ENCODE measurements around the gene CYP4F2.
"Not testable (repeated sequence)": the region's sequence is repeated elsewhere in the genome, so short reads cannot be mapped to it uniquely, and the experiment has no call there.

Gene CYP4F2

DNA sequence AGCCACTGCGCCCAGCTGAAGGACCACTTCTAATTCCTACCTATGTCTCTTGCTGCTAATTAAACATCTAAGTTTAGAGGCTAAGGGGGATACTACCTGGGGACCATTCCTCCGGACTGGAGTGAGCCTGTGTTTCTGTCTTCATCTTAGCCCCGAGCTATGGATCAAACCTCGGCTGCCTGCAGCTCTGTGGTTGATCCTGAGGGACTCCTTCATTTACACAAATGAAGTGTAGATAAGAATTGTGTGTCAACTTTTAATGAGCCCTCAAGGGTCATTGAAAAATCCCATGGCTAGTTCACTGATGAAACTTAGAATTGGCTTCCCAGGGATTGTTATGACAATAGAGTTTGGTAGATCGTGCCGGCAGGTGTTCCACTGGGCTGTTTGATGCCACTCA, 51.0 kb downstream of the CYP4F2 start:
- Mint-ChIP-seq H3K27ac (no peak overlapping the region), H3K9me3 (no peaks in the 10 kb centered on the region), H3K36me3 (ENCODE audit: low read depth) (no peaks in the 10 kb centered on the region), H3K4me1 (peaks cover 17% of the 10 kb centered on the region), H3K27me3 (no peaks in the 10 kb centered on the region), H3K4me3 (no peak overlapping the region)
- ATAC-seq (no peak), DNase-seq (no peak)

DNA sequence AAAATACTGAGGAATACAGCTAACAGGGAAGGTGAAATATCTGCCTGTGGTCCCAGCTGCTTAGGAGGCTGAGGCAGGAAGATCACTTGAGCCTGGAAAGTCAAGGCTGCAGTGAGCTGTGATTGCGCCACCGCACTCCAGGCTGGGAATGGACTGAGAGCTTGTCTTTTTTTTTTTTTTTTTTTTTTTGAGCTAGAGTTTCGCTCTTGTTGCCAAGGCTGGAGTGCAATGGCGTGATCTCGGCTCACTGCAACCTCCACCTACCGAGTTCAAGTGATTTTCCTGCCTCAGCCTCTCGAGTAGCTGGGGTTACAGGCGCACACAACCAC, 54.0 kb downstream of the CYP4F2 start:
- Mint-ChIP-seq H3K4me1 (peaks cover 20% of the 10 kb centered on the region), H3K27ac (peak overlapping the region; percentile 17)
- not testable (repeated sequence) for ATAC-seq; H3K27me3 Mint-ChIP-seq; H3K9me3 Mint-ChIP-seq; H3K36me3 Mint-ChIP-seq (ENCODE audit: low read depth); H3K4me3 Mint-ChIP-seq; DNase-seq

GRCh38 chr19:15843203-15843893, 54.5 kb downstream of the CYP4F2 start:
- no peak for ATAC-seq
- peak overlapping the region; percentile 17 for H3K27ac Mint-ChIP-seq
- peaks cover 22% of the 10 kb centered on the region for H3K4me1 Mint-ChIP-seq
- H3K9me3 Mint-ChIP-seq: no peaks in the 10 kb centered on the region
- DNase-seq: no peak
- H3K27me3 Mint-ChIP-seq: no peaks in the 10 kb centered on the region
- no peak overlapping the region for H3K4me3 Mint-ChIP-seq
- H3K36me3 Mint-ChIP-seq (ENCODE audit: low read depth): no peaks in the 10 kb centered on the region

DNA sequence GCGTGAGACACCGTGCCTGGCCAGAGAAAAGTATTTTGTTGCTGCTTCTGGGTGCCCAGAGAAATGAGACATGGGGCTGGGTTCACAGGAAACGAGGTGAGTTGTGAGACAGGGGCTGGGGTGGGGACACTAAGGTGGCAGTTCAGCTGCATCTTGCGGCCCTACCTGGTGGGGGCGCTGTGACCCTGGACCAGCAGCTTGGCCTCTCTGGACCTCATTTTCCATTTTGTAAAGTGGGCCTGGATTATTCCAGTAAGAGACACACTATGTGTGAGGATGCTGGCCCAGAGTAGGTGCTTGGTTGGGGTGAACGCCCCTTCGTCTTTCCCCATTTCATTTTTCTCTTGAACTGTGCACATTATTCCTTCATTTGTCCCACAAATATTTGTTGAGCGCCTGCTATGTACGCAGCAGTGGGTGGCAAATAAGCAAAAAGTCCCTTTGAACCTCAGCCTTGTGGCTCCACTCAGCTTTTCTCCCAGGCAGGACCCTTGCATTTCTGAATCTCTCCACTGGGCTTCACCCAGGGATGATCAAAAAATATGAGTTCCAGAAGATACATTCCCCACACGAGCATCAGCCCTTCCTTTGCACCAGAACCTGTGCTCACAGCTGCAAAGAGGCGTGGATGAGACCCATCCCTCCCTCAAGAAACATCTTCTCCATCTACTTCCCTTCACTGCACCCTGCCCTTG, 55.9 kb downstream of the CYP4F2 start:
- Mint-ChIP-seq H3K36me3 (ENCODE audit: low read depth) (no peaks in the 10 kb centered on the region), H3K4me3 (no peak overlapping the region)
- DNase-seq: peak; percentile 17

DNA sequence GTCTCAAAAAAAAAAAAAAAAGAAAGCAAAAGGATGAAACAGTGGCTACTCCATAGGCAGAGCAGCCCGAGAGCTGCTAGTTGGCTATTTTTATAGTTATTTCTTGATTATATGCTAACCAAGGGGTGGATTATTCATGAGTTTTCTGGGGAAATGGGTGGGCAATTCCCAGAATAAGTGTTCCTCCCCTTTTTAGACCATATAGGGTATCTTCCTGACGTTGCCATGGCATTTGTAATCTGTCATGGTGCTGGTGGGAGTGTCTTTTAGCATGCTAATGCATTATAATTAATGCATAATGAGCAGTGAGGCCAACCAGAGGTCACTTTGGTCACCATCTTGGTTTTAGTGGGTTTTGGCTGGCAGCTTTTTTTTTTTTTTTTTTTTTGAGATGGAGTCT, 57.0 kb downstream of the CYP4F2 start:
- Mint-ChIP-seq H3K4me3 (no peak overlapping the region), H3K36me3 (ENCODE audit: low read depth) (no peaks in the 10 kb centered on the region), H3K27me3 (no peaks in the 10 kb centered on the region), H3K27ac (no peak overlapping the region), H3K9me3 (no peaks in the 10 kb centered on the region), H3K4me1 (peaks cover 35% of the 10 kb centered on the region)
- DNase-seq (no peak), ATAC-seq (no peak)

More for the DNA sequence above, 55.9 kb downstream of the CYP4F2 start:
- H3K9me3 Mint-ChIP-seq: no peaks in the 10 kb centered on the region
- no peaks in the 10 kb centered on the region for H3K27me3 Mint-ChIP-seq
- no peak for ATAC-seq
- peaks cover 29% of the 10 kb centered on the region for H3K4me1 Mint-ChIP-seq
- H3K27ac Mint-ChIP-seq: no peak overlapping the region

DNA sequence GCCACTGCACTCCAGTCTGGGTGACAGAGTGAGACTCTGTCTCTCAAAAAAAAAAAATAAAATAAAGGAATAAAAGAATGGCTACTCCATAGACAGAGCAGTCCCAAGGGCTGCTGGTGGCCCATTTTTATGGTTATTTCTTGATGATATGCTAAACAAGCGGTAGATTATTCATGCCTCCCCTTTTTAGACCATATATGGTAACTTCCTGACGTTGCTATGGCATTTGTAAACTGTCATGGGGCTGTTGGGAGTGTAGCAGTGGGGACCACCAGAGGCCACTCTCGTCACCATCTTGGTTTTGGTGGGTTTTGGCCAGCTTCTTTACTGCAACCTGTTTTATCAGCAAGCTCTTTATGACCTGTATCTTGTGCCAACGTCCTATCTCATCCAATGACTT, 58.0 kb downstream of the CYP4F2 start:
- not testable (repeated sequence) for DNase-seq; H3K27me3 Mint-ChIP-seq; H3K36me3 Mint-ChIP-seq (ENCODE audit: low read depth); H3K4me3 Mint-ChIP-seq; H3K27ac Mint-ChIP-seq; ATAC-seq; H3K9me3 Mint-ChIP-seq
- peaks cover 40% of the 10 kb centered on the region for H3K4me1 Mint-ChIP-seq

DNA sequence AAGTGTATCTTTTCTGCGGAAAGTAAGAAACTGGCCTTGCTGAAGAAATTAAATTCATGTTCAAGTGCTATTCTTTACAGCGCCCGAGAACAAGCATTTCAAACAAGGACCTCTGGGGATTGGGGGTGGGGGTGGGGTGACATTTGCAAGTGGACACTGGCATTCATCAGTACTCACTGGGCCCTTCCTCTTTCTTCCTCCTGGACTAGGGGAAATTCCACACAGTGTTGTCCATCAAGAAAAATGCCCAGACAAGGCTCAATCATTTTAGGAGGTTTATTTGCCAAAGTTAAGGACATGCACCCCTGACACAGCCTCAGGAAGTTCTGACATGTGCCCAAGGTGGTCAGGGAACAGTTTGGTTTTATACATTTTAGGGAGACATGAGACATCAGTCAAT, 59.5 kb downstream of the CYP4F2 start:
- no peak overlapping the region for H3K27ac Mint-ChIP-seq
- H3K27me3 Mint-ChIP-seq: no peaks in the 10 kb centered on the region
- peaks cover 29% of the 10 kb centered on the region for H3K4me1 Mint-ChIP-seq
- no peak overlapping the region for H3K4me3 Mint-ChIP-seq
- DNase-seq (no peak), ATAC-seq (no peak)
- H3K36me3 Mint-ChIP-seq (ENCODE audit: low read depth): no peaks in the 10 kb centered on the region
- H3K9me3 Mint-ChIP-seq: no peaks in the 10 kb centered on the region

GRCh38 chr19:15837221-15837731, 60.6 kb downstream of the CYP4F2 start:
- Mint-ChIP-seq H3K27me3 (no peaks in the 10 kb centered on the region), H3K27ac (peak overlapping the region; percentile 98), H3K4me1 (peaks cover 24% of the 10 kb centered on the region), H3K9me3 (no peaks in the 10 kb centered on the region), H3K36me3 (ENCODE audit: low read depth) (no peaks in the 10 kb centered on the region), H3K4me3 (peak overlapping the region; percentile 93)
- ATAC-seq (no peak), DNase-seq (no peak)

DNA sequence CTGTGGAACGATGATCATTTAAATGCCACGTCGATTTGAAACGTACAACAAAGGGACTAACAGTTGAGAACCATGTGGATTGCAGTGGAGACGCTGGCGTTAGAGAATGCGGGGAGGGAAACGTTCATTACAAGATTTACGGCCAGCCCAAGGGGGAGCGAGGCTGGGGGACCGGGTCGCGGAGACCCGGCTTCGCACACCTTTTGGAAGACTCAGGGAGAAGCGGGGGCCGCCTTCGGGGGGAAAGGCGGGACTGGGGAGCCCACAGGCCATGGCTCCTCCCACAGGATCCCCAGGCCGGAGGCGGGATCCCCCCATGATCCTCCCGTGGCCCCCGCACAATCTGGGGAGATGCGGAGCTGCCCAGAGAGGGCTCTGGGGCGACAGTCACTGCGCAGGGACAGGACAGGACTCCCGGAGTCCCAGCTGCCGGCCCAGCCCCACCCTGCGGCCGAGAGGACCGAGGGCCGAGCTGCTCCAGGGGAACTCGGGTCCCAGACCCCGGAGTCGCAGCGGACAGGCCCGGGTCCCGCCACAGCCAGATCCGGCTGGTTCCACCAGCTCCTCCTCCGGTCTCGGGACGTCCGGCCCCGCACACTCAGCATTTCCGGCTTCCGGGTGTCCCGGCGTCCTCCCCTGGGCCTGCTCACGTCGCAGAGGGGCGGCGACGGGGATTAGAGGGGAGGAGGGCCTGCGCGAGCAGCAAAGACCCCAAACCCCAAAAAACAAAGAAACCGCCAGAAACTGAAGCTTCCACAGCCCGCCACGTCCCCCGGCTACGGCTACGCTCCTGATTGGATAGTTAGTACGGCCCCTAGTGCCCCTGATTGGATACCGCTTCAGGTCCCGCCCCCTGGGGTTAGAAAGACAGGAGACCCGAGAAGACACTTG, 61.3 kb downstream of the CYP4F2 start:
- H3K27ac Mint-ChIP-seq: peak overlapping the region; percentile 98
- H3K4me3 Mint-ChIP-seq: peak overlapping the region; percentile 93
- ATAC-seq (peak; percentile 97), DNase-seq (peak; percentile 94)
- no peaks in the 10 kb centered on the region for H3K9me3 Mint-ChIP-seq
- peaks cover 24% of the 10 kb centered on the region for H3K4me1 Mint-ChIP-seq
- no peaks in the 10 kb centered on the region for H3K27me3 Mint-ChIP-seq
- no peaks in the 10 kb centered on the region for H3K36me3 Mint-ChIP-seq (ENCODE audit: low read depth)

DNA sequence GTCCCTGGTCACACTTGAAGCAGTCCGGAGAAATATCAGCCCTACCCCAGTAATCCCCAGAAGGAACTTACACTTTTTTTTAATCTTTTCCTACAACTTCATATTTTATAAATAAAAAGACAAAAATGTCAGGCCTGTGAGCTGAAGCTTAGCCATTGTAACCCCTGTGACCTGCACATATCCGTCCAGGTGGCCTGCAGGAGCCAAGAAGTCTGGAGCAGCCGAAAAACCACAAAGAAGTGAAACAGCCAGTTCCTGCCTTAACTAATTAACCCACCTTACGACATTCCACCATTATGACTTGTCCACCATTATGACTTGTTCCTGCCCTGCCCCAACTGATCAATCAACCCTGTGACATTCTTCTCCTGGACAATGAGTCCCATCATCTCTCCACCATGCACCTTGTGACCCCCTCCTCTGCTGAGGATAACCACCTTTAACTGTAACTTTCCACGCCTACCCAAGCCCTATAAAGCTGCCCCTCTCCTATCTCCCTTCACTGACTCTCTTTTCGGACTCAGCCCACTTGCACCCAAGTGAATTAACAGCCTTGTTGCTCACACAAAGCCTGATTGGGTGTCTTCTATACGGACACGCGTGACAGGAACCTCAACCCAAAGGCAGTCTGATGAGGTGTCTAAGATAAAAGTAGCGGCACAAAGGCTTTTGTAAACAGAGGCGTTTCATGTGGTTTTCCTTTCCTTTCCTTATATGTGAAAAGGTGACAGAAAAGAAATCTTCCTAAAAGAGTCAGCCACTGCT, 62.1 kb downstream of the CYP4F2 start:
- peak; percentile 29 for DNase-seq

GRCh38 chr19:15834232-15834631, 63.6 kb downstream of the CYP4F2 start:
- peaks cover 21% of the 10 kb centered on the region for H3K4me1 Mint-ChIP-seq
- not testable (repeated sequence) for H3K4me3 Mint-ChIP-seq; ATAC-seq; DNase-seq; H3K9me3 Mint-ChIP-seq; H3K27ac Mint-ChIP-seq; H3K27me3 Mint-ChIP-seq; H3K36me3 Mint-ChIP-seq (ENCODE audit: low read depth)

More for the DNA sequence above, 62.1 kb downstream of the CYP4F2 start:
- Mint-ChIP-seq H3K27ac (peak overlapping the region; percentile 98), H3K4me3 (peak overlapping the region; percentile 93), H3K4me1 (peaks cover 24% of the 10 kb centered on the region)
- H3K36me3 Mint-ChIP-seq (ENCODE audit: low read depth); H3K27me3 Mint-ChIP-seq; H3K9me3 Mint-ChIP-seq: not testable (repeated sequence)
- peak; percentile 5 for ATAC-seq

- DNase-seq: no peak
- Mint-ChIP-seq H3K4me1 (peaks cover 10% of the 10 kb centered on the region), H3K4me3 (no peak overlapping the region), H3K36me3 (ENCODE audit: low read depth) (no peaks in the 10 kb centered on the region), H3K9me3 (no peaks in the 10 kb centered on the region), H3K27ac (no peak overlapping the region), H3K27me3 (no peaks in the 10 kb centered on the region)
- no peak for ATAC-seq
Observed at GRCh38 chr19:15831626-15832025, 66.2 kb downstream of the CYP4F2 start.

GRCh38 chr19:15829786-15830185, 68.1 kb downstream of the CYP4F2 start:
- Mint-ChIP-seq H3K27me3 (no peaks in the 10 kb centered on the region), H3K4me3 (no peak overlapping the region), H3K9me3 (no peaks in the 10 kb centered on the region), H3K4me1 (no peaks in the 10 kb centered on the region), H3K36me3 (ENCODE audit: low read depth) (no peaks in the 10 kb centered on the region), H3K27ac (no peak overlapping the region)
- ATAC-seq (no peak), DNase-seq (no peak)

- DNase-seq (no peak), ATAC-seq (no peak)
- Mint-ChIP-seq H3K4me3 (no peak overlapping the region), H3K27ac (no peak overlapping the region), H3K27me3 (no peaks in the 10 kb centered on the region), H3K4me1 (no peaks in the 10 kb centered on the region), H3K9me3 (no peaks in the 10 kb centered on the region), H3K36me3 (ENCODE audit: low read depth) (no peaks in the 10 kb centered on the region)
Observed at GRCh38 chr19:15829306-15829698, 68.6 kb downstream of the CYP4F2 start.

All from activated naive CD8-positive, alpha-beta T cell treated with anti-CD3 and anti-CD28 coated beads, Interleukin-2, amount 50 U/mL, for 24 hours (primary cell).